ENCODE measurements around the gene PRORP. TPM values are rescaled to one million over a fixed set of nuclear protein-coding genes. Genes with fewer than 3 reads are reported as not detected.

Gene PRORP
- total and polyA plus RNA-seq, 2 of the 13 experiments (the other 11 are each of a cell fraction or from before 2014, with no cell fraction given), result 48.9 to 88.7 TPM

- TF ChIP-seq JUNB (CRISPR knock-in tag; IDR thresholded peaks at IDR 0.05; ENCODE audit: borderline replicate concordance) (peak; percentile 55; the same call in 1 of the 2 replicates), ZNF704 (CRISPR knock-in tag; IDR thresholded peaks at IDR 0.05; ENCODE audit: borderline replicate concordance) (peak; percentile 98), ZNF331 (CRISPR knock-in tag; IDR thresholded peaks at IDR 0.05) (peak; percentile 84), ZNF550 (CRISPR knock-in tag; IDR thresholded peaks at IDR 0.05; ENCODE audit: borderline replicate concordance) (peak; percentile 78), ZNF609 (CRISPR knock-in tag; IDR thresholded peaks at IDR 0.05; ENCODE audit: borderline replicate concordance) (peak; percentile 47; the same call in 1 of the 2 replicates), DNMT1 (CRISPR knock-in tag; IDR thresholded peaks at IDR 0.05) (peak; percentile 96), ZNF777 (CRISPR knock-in tag; IDR thresholded peaks at IDR 0.05) (peak; percentile 91), HDAC6 (IDR thresholded peaks at IDR 0.05; ENCODE audit: low read depth, low read length) (no peak; the same call in 1 of the 2 replicates), SAFB2 (CRISPR knock-in tag; IDR thresholded peaks at IDR 0.05; ENCODE audit: borderline replicate concordance, low read depth) (peak; percentile 92), POGZ (CRISPR knock-in tag; IDR thresholded peaks at IDR 0.05) (peak; percentile 92), POLR2AphosphoS2 (IDR thresholded peaks at IDR 0.05; ENCODE audit: low read depth, low read length) (no peak), THYN1 (CRISPR knock-in tag; IDR thresholded peaks at IDR 0.05; ENCODE audit: borderline replicate concordance, low read depth) (no peak), AGO1 (IDR thresholded peaks at IDR 0.05; ENCODE audit: low read depth, low read length, poor library complexity, severe bottlenecking) (peak; percentile 83), STAT6 (CRISPR knock-in tag; IDR thresholded peaks at IDR 0.05; ENCODE audit: borderline replicate concordance) (no peak; the same call in 1 of the 2 replicates), GMEB2 (CRISPR knock-in tag; IDR thresholded peaks at IDR 0.05; ENCODE audit: low read depth) (peak; percentile 71), HMG20A (CRISPR knock-in tag; IDR thresholded peaks at IDR 0.05; ENCODE audit: borderline replicate concordance) (peak; percentile 56; the same call in 1 of the 2 replicates), ZNF30 (CRISPR knock-in tag; IDR thresholded peaks at IDR 0.05) (peak; percentile 96), ZFX (CRISPR knock-in tag; IDR thresholded peaks at IDR 0.05; ENCODE audit: low read depth) (peak; percentile 99)
Measured at GRCh38 chr14:35121887-35122695, at the start of gene PRORP, which contains the start of gene PPP2R3C (continued).

All from HepG2 (cell line).